ENCODE results near the gene ALKBH8. TPM values are rescaled to one million over a fixed set of nuclear protein-coding genes. Genes with fewer than 3 reads are reported as not detected.

The ALKBH8 gene
- total and polyA plus RNA-seq, 2 of the 8 experiments (the other 6 are each of a cell fraction or from before 2014, with no cell fraction given): 3.6 to 11.9 TPM

DNA sequence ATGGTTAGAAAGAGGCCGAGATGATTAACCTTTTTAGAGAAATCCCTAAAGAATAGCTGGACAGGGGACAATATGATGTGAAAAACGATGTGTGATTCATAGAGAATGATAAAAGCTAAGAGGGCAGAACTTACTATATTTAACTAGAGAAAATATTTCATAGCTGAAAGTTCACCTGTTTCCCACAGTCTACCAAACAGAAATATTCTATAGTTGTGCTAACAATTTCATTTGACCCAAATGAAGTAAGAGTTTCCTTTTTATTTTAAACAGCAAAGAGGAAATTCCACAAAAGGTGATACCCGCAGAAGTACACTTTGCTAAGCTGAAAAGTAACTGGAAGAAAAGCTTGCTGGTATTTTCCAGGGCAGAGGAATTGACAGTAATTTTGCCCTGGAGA, 26.7 kb downstream of the ALKBH8 start:
- no peak overlapping the region for H2BK15ac ChIP-seq (ENCODE audit: low read length)
- no peak overlapping the region for H4K5ac ChIP-seq (ENCODE audit: insufficient read length, low read depth, low read length)
- no peak for DNase-seq (ENCODE audit: low read depth in 1 of 2, low spot score in 2 of 2)
- H3K4me1 ChIP-seq (replicated peaks in 1 of 4; ENCODE audit: control insufficient read depth in 3 of 4, insufficient read depth in 4 of 4, low read length in 3 of 4): no peaks in the 10 kb centered on the region
- H2BK120ac ChIP-seq (replicated peaks; ENCODE audit: low read depth, low read length): no peak overlapping the region
- no peak overlapping the region for H3K27ac ChIP-seq (ENCODE audit: low read depth, low read length)
- no peaks in the 10 kb centered on the region for H3K27me3 ChIP-seq (replicated peaks in 1 of 4; ENCODE audit: control insufficient read depth in 3 of 4, extremely low read depth in 1 of 4, insufficient read depth in 3 of 4, low read length in 3 of 4)
- no peak overlapping the region for H3K23ac ChIP-seq (ENCODE audit: insufficient read length)
- no peak overlapping the region for H4K8ac ChIP-seq (ENCODE audit: extremely low read depth, insufficient read depth, low read length)
- no peak overlapping the region for H2BK20ac ChIP-seq (ENCODE audit: low read length)
- no peak for FAIRE-seq
- no peak overlapping the region for H3K4me2 ChIP-seq (ENCODE audit: insufficient read depth in 1 of 2, low read depth in 2 of 2, low read length in 2 of 2)
- H3K36me3 ChIP-seq (ENCODE audit: control insufficient read depth in 2 of 4, insufficient read depth in 4 of 4, low read length in 3 of 4): peaks cover 0 to 5% (median 3%) of the 10 kb centered on the region in 4 experiments; a peak in 3 of 8 replicates
- no peak overlapping the region for H3K18ac ChIP-seq (ENCODE audit: extremely low read depth, low read length)
- H3K14ac ChIP-seq (ENCODE audit: insufficient read length): no peak overlapping the region
- no peak overlapping the region for H3K4me3 ChIP-seq (ENCODE audit: extremely low read depth in 1 of 4, insufficient read depth in 2 of 4, low read depth in 3 of 4, low read length in 4 of 4)
- no peaks in the 10 kb centered on the region for H4K20me1 ChIP-seq (replicated peaks in 1 of 2; ENCODE audit: control insufficient read depth in 1 of 2, insufficient read depth in 2 of 2, low read length in 2 of 2)
- no peak overlapping the region for H2AFZ ChIP-seq (ENCODE audit: low read length)
- H4K91ac ChIP-seq (replicated peaks; ENCODE audit: insufficient read length, low read length): no peak overlapping the region
- H3K9ac ChIP-seq (replicated peaks in 1 of 4; ENCODE audit: extremely low read depth in 1 of 4, low read depth in 3 of 4, low read length in 3 of 4): no peak overlapping the region
- H3K23me2 ChIP-seq (ENCODE audit: low read depth, low read length): no peaks in the 10 kb centered on the region
- H3K79me1 ChIP-seq (ENCODE audit: low read depth, low read length): no peaks in the 10 kb centered on the region
- no peaks in the 10 kb centered on the region for H3K79me2 ChIP-seq (ENCODE audit: control insufficient read depth in 1 of 2, insufficient read depth in 2 of 2, low read length in 2 of 2)
- ChIA-PET POLR2A (ENCODE audit: partially characterized antibody) (no interaction called here), CTCF (ENCODE audit: partially characterized antibody) (interaction anchor here (0.6 to 4.7 kb wide), 6 partner anchors 10 to 445 kb away, joined by 3 to 27 read pairs (median 4); partner anchors contain the start of gene ALKBH8)
- no peak overlapping the region for H3K4ac ChIP-seq (replicated peaks; ENCODE audit: insufficient read length, low read depth, low read length)
- no peak overlapping the region for H2AK5ac ChIP-seq (ENCODE audit: low read depth, low read length)
- no peak overlapping the region for H3K56ac ChIP-seq (replicated peaks; ENCODE audit: insufficient read length, low read depth, low read length)
- H2BK5ac ChIP-seq (ENCODE audit: low read depth, low read length): no peak overlapping the region
- WGBS, 2 experiments (ENCODE audit: extremely low coverage in 1 of 2, insufficient coverage in 1 of 2, insufficient read length in 1 of 2, insufficient replicate concordance in 2 of 2, low coverage in 1 of 2, low lambda C conversion rate in 2 of 2, missing lambda C conversion rate in 1 of 2): 94% methylated on average over 3 of the region's 3 CpGs; no CpG with 5 or more reads in 1 of the 2 experiments
- no peaks in the 10 kb centered on the region for H3K9me3 ChIP-seq (ENCODE audit: insufficient read depth in 2 of 2, low read depth in 1 of 2, low read length in 1 of 2)
- H2BK12ac ChIP-seq (ENCODE audit: low read depth, low read length): no peak overlapping the region
- TF ChIP-seq HDAC2 (IDR thresholded peaks at IDR 0.05; ENCODE audit: borderline replicate concordance in 1 of 2, low read depth in 2 of 2, low read length in 2 of 2): no peak
- TF ChIP-seq CTCF (IDR thresholded peaks at IDR 0.05; ENCODE audit: control extremely low read depth in 1 of 3, insufficient read depth in 1 of 3, low read depth in 1 of 3, low read length in 3 of 3): no peak
- no peak for TF ChIP-seq BACH1 (IDR thresholded peaks at IDR 0.05; ENCODE audit: low read length)
- no peak for TF ChIP-seq SP2 (IDR thresholded peaks at IDR 0.05; ENCODE audit: low read length)
- no peak for TF ChIP-seq YY1 (IDR thresholded peaks at IDR 0.05; ENCODE audit: low read depth, low read length)
- no peak for TF ChIP-seq POLR2AphosphoS5 (IDR thresholded peaks at IDR 0.05; ENCODE audit: low read depth, low read length)
- TF ChIP-seq PHF8 (conservative IDR thresholded peaks at IDR 0.05; ENCODE audit: low read depth, low read length): no peak
- TF ChIP-seq, protein P1, sequence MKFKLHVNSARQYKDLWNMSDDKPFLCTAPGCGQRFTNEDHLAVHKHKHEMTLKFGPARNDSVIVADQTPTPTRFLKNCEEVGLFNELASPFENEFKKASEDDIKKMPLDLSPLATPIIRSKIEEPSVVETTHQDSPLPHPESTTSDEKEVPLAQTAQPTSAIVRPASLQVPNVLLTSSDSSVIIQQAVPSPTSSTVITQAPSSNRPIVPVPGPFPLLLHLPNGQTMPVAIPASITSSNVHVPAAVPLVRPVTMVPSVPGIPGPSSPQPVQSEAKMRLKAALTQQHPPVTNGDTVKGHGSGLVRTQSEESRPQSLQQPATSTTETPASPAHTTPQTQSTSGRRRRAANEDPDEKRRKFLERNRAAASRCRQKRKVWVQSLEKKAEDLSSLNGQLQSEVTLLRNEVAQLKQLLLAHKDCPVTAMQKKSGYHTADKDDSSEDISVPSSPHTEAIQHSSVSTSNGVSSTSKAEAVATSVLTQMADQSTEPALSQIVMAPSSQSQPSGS (IDR thresholded peaks at IDR 0.05; ENCODE audit: low read length): no peak
- no peak for TF ChIP-seq NANOG (IDR thresholded peaks at IDR 0.05; ENCODE audit: insufficient read depth, low read depth, low read length, poor library complexity, severe bottlenecking)
